ENCODE data around the gene CD47.

Gene CD47

GRCh38 chr3:108102420-108103039 is 11.7 kb upstream of the CD47 start:
- Histone ChIP-seq H3K4me3 (ENCODE audit: insufficient read depth, low read depth, low read length) (no peak overlapping the region), H3K36me3 (ENCODE audit: control insufficient read depth, insufficient read depth, low read length) (no peaks in the 10 kb centered on the region), H3K4me1 (ENCODE audit: control insufficient read depth, insufficient read depth, low read length) (peaks cover 13% of the 10 kb centered on the region), H3K27me3 (ENCODE audit: control insufficient read depth, insufficient read depth, low read length, poor library complexity, severe bottlenecking) (no peaks in the 10 kb centered on the region), H3K9me3 (ENCODE audit: control insufficient read depth, low read length) (no peaks in the 10 kb centered on the region), H3K27ac (ENCODE audit: insufficient read depth, low read depth, low read length, poor library complexity, severe bottlenecking) (no peak overlapping the region)
- WGBS, 2 experiments: 95% methylated on average over 8 of the region's 8 CpGs

GRCh38 chr3:108100906-108101660 is 10.3 kb upstream of the CD47 start:
- Histone ChIP-seq H3K36me3 (ENCODE audit: control insufficient read depth, insufficient read depth, low read length) (no peaks in the 10 kb centered on the region), H3K9me3 (ENCODE audit: control insufficient read depth, low read length) (no peaks in the 10 kb centered on the region), H3K4me1 (ENCODE audit: control insufficient read depth, insufficient read depth, low read length) (peaks cover 13% of the 10 kb centered on the region), H3K4me3 (ENCODE audit: insufficient read depth, low read depth, low read length) (no peak overlapping the region), H3K27me3 (ENCODE audit: control insufficient read depth, insufficient read depth, low read length, poor library complexity, severe bottlenecking) (no peaks in the 10 kb centered on the region), H3K27ac (ENCODE audit: insufficient read depth, low read depth, low read length, poor library complexity, severe bottlenecking) (no peak overlapping the region)
- 94 to 97% methylated on average over 3 to 4 of the region's 4 CpGs for WGBS, 2 experiments

DNA sequence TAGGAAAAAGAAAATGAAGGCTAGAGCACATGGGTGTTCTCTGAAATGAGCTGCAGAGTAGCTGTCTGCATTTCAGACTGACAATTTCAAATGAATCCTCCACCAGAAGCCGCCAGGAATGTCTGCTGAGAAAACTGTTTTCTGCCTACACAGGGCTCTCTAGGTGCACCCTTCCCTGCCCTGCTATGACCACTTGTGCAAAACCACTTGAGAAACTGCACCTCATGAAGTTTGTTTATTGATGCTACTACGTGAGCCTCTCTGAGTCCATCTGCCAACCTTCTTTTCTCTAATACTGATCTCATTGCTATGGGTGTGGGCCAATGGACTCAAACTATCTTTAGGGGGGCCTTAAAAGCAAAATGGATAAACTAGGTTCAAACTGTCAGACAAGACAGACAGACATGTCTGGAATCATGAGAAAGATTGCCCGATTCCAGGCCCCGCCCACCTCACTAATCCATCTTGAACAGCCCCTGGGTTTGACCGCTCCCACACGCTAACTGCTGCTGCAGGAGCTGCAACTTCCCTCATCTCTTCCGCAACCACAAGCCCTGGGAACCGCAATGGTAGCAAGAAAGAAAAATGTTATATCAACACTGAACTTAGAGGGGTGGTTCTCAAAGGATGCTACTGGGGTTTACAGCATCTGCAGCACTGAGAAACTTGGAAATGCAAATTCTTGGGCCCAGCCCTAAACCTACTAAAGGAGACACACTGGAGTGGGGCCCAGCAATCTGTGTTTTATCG is 9.0 kb upstream of the CD47 start:
- 93 to 95% methylated on average over 9 of the region's 9 CpGs for WGBS, 2 experiments
- Histone ChIP-seq H3K9me3 (ENCODE audit: control insufficient read depth, low read length) (no peaks in the 10 kb centered on the region), H3K27me3 (ENCODE audit: control insufficient read depth, insufficient read depth, low read length, poor library complexity, severe bottlenecking) (no peaks in the 10 kb centered on the region), H3K4me1 (ENCODE audit: control insufficient read depth, insufficient read depth, low read length) (peaks cover 5% of the 10 kb centered on the region), H3K36me3 (ENCODE audit: control insufficient read depth, insufficient read depth, low read length) (no peaks in the 10 kb centered on the region), H3K27ac (ENCODE audit: insufficient read depth, low read depth, low read length, poor library complexity, severe bottlenecking) (no peak overlapping the region), H3K4me3 (ENCODE audit: insufficient read depth, low read depth, low read length) (no peak overlapping the region)

DNA sequence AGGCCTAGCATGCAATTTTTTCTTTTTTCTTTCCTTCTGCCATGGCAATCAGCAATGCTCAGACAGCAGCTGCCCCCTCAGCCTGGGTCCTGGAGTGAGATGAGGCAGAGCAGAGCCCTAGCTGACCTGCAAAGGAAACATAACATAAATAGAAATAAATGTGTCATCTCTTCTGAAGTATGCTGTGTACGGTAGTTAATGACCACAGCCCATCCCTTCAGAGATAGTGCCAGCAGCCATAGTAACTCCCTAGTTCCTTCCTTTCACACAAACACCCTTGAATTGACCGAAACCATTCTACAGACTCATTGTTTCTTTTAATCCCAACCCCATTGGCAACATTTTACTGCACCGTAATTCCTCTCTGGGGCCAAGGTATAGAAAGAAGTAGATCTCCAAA is 8.4 kb upstream of the CD47 start:
- Histone ChIP-seq H3K27ac (ENCODE audit: insufficient read depth, low read depth, low read length, poor library complexity, severe bottlenecking) (no peak overlapping the region), H3K9me3 (ENCODE audit: control insufficient read depth, low read length) (no peaks in the 10 kb centered on the region), H3K27me3 (ENCODE audit: control insufficient read depth, insufficient read depth, low read length, poor library complexity, severe bottlenecking) (no peaks in the 10 kb centered on the region), H3K36me3 (ENCODE audit: control insufficient read depth, insufficient read depth, low read length) (no peaks in the 10 kb centered on the region), H3K4me3 (ENCODE audit: insufficient read depth, low read depth, low read length) (no peak overlapping the region), H3K4me1 (ENCODE audit: control insufficient read depth, insufficient read depth, low read length) (peaks cover 5% of the 10 kb centered on the region)
- WGBS, 2 experiments: 77 to 92% methylated on average over 3 of the region's 3 CpGs

- no peaks in the 10 kb centered on the region for H3K9me3 ChIP-seq (ENCODE audit: control insufficient read depth, low read length)
- WGBS, 2 experiments: 96 to 98% methylated on average over 2 of the region's 2 CpGs
- no peaks in the 10 kb centered on the region for H3K36me3 ChIP-seq (ENCODE audit: control insufficient read depth, insufficient read depth, low read length)
- H3K27me3 ChIP-seq (ENCODE audit: control insufficient read depth, insufficient read depth, low read length, poor library complexity, severe bottlenecking): peaks cover under 1% of the 10 kb centered on the region
- H3K4me3 ChIP-seq (ENCODE audit: insufficient read depth, low read depth, low read length): no peak overlapping the region
- H3K4me1 ChIP-seq (ENCODE audit: control insufficient read depth, insufficient read depth, low read length): peaks cover 1% of the 10 kb centered on the region
- no peak overlapping the region for H3K27ac ChIP-seq (ENCODE audit: insufficient read depth, low read depth, low read length, poor library complexity, severe bottlenecking)
Observed at GRCh38 chr3:108098003-108098370, 7.2 kb upstream of the CD47 start.

DNA sequence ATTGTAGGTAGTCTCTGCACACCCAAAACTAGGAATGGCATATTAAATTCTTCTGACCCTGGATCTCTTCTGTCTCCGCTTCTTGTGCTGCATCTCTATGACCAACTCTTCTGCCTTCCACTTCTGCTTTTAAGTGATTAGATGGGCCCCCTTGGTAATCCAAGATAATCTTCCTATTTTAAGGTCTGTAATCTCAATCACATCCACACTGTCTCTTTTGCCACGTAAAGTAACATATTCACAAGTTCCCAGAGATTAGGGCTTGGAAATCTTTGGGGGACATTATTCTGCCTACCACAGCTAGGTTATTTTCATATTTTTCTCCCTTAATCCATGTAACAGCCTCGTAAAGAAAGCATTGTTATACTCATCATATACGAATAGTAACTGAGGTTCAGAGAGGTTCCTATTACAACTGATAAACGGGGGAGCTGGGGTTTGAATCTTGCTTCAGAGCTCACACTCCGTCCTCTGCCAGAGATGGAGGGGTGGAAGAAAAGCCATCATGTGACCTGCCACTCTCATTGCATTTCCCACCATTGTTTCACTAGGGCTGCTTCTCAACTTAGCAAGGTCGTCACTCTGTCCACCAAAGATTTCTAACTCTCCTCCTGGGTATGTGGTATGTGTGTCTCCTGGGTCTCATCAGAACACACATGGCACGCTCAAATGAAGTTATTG is 6.6 kb upstream of the CD47 start:
- no peak overlapping the region for H3K4me3 ChIP-seq (ENCODE audit: insufficient read depth, low read depth, low read length)
- H3K27ac ChIP-seq (ENCODE audit: insufficient read depth, low read depth, low read length, poor library complexity, severe bottlenecking): no peak overlapping the region
- no peaks in the 10 kb centered on the region for H3K36me3 ChIP-seq (ENCODE audit: control insufficient read depth, insufficient read depth, low read length)
- no peaks in the 10 kb centered on the region for H3K9me3 ChIP-seq (ENCODE audit: control insufficient read depth, low read length)
- WGBS, 2 experiments: 90 to 92% methylated on average over 7 to 8 of the region's 8 CpGs
- H3K27me3 ChIP-seq (ENCODE audit: control insufficient read depth, insufficient read depth, low read length, poor library complexity, severe bottlenecking): peaks cover 6% of the 10 kb centered on the region
- no peaks in the 10 kb centered on the region for H3K4me1 ChIP-seq (ENCODE audit: control insufficient read depth, insufficient read depth, low read length)

DNA sequence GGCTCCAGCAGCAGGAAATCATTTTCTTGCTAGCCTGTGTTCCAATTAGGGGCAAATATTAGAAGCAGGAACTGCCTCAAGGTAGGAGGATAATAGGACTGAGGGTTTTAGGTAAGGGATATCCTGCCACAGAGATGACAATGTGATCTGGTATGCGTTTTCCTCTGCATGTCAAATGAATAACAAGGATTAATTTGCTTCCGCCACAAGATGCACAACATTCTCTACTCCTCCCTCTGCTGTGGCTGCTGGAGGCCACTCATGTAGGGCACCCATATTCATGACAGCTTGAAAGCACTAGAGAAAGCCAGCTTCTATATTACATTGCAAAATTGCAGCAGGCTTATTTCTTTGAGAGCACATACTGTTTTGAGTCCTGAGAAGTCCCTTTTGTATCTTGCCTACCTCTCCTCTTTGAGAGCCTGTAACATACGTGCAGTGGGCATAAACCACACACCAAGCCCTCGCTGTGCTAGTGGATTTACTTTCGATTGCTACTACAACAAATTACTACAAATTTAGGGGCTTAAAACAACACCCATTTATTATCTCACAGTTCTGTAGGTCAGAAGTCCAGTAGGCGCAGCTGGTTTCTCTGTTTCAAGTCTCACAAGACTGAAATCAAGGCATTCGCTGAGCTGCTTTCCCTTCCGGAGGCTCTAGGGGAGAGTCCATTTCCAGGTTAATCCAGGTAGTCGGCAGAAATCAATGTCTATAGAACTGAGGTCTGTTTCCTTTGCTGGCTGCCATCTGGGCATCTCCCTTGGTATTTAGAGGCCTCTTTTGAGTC is 5.9 kb upstream of the CD47 start:
- Histone ChIP-seq H3K4me3 (ENCODE audit: insufficient read depth, low read depth, low read length) (no peak overlapping the region), H3K4me1 (ENCODE audit: control insufficient read depth, insufficient read depth, low read length) (no peaks in the 10 kb centered on the region), H3K27ac (ENCODE audit: insufficient read depth, low read depth, low read length, poor library complexity, severe bottlenecking) (no peak overlapping the region), H3K27me3 (ENCODE audit: control insufficient read depth, insufficient read depth, low read length, poor library complexity, severe bottlenecking) (peaks cover 13% of the 10 kb centered on the region), H3K9me3 (ENCODE audit: control insufficient read depth, low read length) (no peaks in the 10 kb centered on the region), H3K36me3 (ENCODE audit: control insufficient read depth, insufficient read depth, low read length) (no peaks in the 10 kb centered on the region)
- 91 to 94% methylated on average over 9 of the region's 9 CpGs for WGBS, 2 experiments

DNA sequence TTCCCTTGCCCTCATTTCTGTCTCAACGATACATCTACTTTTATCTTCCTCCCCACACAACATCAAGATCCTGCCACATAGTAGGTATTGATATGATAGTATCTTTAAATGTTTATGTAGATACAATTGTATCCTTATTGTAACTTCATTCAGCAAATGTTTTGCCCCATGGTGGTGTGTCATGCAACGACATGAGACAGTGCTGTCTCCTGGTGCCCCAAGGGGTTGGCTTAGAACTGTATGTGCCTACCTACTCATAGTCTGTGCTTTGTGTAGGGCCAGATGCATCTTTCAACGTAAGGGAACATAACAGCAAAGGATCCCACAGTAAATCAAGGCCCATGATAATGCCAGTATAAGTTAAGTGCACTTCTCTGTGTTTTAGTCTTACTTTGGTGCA is 2.8 kb upstream of the CD47 start:
- 92 to 93% methylated on average over 2 to 3 of the region's 3 CpGs for WGBS, 2 experiments
- Histone ChIP-seq H3K36me3 (ENCODE audit: control insufficient read depth, insufficient read depth, low read length) (no peaks in the 10 kb centered on the region), H3K4me3 (ENCODE audit: insufficient read depth, low read depth, low read length) (no peak overlapping the region), H3K27me3 (ENCODE audit: control insufficient read depth, insufficient read depth, low read length, poor library complexity, severe bottlenecking) (peaks cover 34% of the 10 kb centered on the region), H3K27ac (ENCODE audit: insufficient read depth, low read depth, low read length, poor library complexity, severe bottlenecking) (no peak overlapping the region), H3K9me3 (ENCODE audit: control insufficient read depth, low read length) (no peaks in the 10 kb centered on the region), H3K4me1 (ENCODE audit: control insufficient read depth, insufficient read depth, low read length) (no peaks in the 10 kb centered on the region)

GRCh38 chr3:108093021-108093420 is 2.2 kb upstream of the CD47 start:
- Histone ChIP-seq H3K27ac (ENCODE audit: insufficient read depth, low read depth, low read length, poor library complexity, severe bottlenecking) (no peak overlapping the region), H3K4me1 (ENCODE audit: control insufficient read depth, insufficient read depth, low read length) (no peaks in the 10 kb centered on the region), H3K9me3 (ENCODE audit: control insufficient read depth, low read length) (no peaks in the 10 kb centered on the region), H3K36me3 (ENCODE audit: control insufficient read depth, insufficient read depth, low read length) (no peaks in the 10 kb centered on the region), H3K4me3 (ENCODE audit: insufficient read depth, low read depth, low read length) (no peak overlapping the region), H3K27me3 (ENCODE audit: control insufficient read depth, insufficient read depth, low read length, poor library complexity, severe bottlenecking) (peaks cover 34% of the 10 kb centered on the region)
